PFSK-1 (cell line): ENCODE data around the gene LAMB1.

Source experiments
- POLR2AphosphoS5 ChIP-seq: IDR thresholded peaks from 2 replicates; pipeline ENCODE4 v1.6.1; 2012; ENCODE audit warnings: low read depth, mild to moderate bottlenecking, control low read depth, low read length, moderate library complexity
- SIN3A ChIP-seq: IDR thresholded peaks from 2 replicates; pipeline ENCODE4 v1.6.1; 2012; ENCODE audit warnings: mild to moderate bottlenecking, low read length, moderate library complexity, borderline replicate concordance; ENCODE audit not compliant: insufficient read depth
- TAF1 ChIP-seq: IDR thresholded peaks from 2 replicates; pipeline ENCODE4 v1.6.1; 2012; ENCODE audit warnings: low read length, control low read depth, borderline replicate concordance; ENCODE audit not compliant: insufficient read depth
- TF ChIP-seq, protein P1 (sequence below), 2 experiments: IDR thresholded peaks; 2 replicates each; pipeline versions ENCODE4 v1.6.1 to v1.8.0; 2011 to 2012; ENCODE audit warnings: low read depth in 2 of 2, low read length in 2 of 2, control low read depth in 1 of 2, inconsistent platforms in 1 of 2, mild to moderate bottlenecking in 1 of 2, moderate library complexity in 1 of 2; ENCODE audit not compliant: insufficient read depth in 1 of 2

GRCh38 chr7:108026647-108027046 lies 23.7 kb upstream of the LAMB1 start:
- TF ChIP-seq POLR2AphosphoS5, result no peak
- TF ChIP-seq SIN3A, result no peak
- TF ChIP-seq TAF1, result no peak
- TF ChIP-seq, protein P1, sequence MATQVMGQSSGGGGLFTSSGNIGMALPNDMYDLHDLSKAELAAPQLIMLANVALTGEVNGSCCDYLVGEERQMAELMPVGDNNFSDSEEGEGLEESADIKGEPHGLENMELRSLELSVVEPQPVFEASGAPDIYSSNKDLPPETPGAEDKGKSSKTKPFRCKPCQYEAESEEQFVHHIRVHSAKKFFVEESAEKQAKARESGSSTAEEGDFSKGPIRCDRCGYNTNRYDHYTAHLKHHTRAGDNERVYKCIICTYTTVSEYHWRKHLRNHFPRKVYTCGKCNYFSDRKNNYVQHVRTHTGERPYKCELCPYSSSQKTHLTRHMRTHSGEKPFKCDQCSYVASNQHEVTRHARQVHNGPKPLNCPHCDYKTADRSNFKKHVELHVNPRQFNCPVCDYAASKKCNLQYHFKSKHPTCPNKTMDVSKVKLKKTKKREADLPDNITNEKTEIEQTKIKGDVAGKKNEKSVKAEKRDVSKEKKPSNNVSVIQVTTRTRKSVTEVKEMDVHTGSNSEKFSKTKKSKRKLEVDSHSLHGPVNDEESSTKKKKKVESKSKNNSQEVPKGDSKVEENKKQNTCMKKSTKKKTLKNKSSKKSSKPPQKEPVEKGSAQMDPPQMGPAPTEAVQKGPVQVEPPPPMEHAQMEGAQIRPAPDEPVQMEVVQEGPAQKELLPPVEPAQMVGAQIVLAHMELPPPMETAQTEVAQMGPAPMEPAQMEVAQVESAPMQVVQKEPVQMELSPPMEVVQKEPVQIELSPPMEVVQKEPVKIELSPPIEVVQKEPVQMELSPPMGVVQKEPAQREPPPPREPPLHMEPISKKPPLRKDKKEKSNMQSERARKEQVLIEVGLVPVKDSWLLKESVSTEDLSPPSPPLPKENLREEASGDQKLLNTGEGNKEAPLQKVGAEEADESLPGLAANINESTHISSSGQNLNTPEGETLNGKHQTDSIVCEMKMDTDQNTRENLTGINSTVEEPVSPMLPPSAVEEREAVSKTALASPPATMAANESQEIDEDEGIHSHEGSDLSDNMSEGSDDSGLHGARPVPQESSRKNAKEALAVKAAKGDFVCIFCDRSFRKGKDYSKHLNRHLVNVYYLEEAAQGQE (IDR thresholded peaks at IDR 0.05; ENCODE audit: insufficient read depth in 1 of 2, low read depth in 2 of 2, low read length in 2 of 2), result no peak
